22Rv1 (cell line): ENCODE data around the gene NBPF3.

Experiments
- ZFX ChIP-seq: fragments of 450-650 bp; IDR thresholded peaks from 2 replicates; pipeline ENCODE4 v1.6.1; 2017; ENCODE audit warnings: antibody characterized with exemption, borderline replicate concordance
- TF ChIP-seq, protein P1 (sequence below): fragments of 450-650 bp; IDR thresholded peaks from 2 replicates; pipeline ENCODE4 v1.5.1; 2017; ENCODE audit warnings: mild to moderate bottlenecking

DNA sequence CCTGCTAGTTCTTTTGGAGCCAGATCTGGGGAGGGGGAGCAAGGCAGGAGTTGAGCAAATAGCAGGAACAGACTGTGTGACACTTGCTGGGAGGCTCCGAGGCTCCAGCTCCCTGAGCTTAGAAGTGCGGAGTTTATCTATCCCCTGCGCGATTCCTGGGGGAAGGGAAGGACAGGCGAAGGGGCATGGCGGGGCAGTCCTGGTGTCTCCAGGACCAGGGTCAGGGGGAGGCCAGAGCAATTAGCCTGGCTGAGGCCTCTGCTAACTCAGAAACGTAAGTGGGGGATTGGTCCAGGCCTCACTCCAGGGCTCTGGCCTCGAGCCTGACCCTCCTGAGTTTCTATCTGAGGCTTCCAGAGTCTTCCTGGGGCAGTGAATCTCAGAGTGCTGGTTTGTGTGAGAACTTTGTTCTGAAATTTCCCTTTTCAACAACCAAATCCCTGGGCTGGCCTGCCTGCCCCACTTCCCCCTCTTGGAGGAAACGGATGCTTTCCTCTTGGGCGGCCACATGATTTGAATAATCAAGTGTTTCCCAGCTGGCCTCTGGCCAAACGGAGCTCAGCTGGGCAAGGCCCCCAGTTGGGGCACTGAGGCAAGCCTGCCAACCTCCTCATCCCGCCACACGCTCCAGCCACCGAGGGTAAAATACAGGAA, 84.9 kb downstream of the NBPF3 start:
- TF ChIP-seq, protein P1, sequence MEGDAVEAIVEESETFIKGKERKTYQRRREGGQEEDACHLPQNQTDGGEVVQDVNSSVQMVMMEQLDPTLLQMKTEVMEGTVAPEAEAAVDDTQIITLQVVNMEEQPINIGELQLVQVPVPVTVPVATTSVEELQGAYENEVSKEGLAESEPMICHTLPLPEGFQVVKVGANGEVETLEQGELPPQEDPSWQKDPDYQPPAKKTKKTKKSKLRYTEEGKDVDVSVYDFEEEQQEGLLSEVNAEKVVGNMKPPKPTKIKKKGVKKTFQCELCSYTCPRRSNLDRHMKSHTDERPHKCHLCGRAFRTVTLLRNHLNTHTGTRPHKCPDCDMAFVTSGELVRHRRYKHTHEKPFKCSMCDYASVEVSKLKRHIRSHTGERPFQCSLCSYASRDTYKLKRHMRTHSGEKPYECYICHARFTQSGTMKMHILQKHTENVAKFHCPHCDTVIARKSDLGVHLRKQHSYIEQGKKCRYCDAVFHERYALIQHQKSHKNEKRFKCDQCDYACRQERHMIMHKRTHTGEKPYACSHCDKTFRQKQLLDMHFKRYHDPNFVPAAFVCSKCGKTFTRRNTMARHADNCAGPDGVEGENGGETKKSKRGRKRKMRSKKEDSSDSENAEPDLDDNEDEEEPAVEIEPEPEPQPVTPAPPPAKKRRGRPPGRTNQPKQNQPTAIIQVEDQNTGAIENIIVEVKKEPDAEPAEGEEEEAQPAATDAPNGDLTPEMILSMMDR: no peak
- TF ChIP-seq ZFX: no peak
